Measurements from ENCODE around the gene DTD1.
A peak's percentile ranks its signal among the peaks of the same experiment; 100 is the strongest.

DTD1 gene

DNA sequence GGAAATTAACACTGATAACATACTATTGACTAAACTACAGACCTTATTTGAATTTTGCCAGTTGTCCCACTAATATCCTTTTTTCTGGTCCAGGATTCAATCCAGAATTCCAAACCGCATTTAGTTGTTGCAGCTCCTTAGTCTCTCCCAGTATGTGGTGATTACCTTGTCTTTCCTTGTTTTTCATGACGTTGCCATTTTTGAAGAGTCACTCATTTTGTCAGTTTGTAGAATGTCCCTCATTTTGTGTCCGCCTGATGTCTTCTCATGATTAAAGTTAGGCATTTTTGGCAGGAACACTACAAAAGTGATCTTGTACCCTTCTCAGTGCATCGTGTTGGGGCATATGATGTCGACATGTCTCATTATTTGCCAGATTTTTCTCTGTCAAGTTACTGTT lies 33.1 kb downstream of the DTD1 start:
- no peak for DNase-seq

DNA sequence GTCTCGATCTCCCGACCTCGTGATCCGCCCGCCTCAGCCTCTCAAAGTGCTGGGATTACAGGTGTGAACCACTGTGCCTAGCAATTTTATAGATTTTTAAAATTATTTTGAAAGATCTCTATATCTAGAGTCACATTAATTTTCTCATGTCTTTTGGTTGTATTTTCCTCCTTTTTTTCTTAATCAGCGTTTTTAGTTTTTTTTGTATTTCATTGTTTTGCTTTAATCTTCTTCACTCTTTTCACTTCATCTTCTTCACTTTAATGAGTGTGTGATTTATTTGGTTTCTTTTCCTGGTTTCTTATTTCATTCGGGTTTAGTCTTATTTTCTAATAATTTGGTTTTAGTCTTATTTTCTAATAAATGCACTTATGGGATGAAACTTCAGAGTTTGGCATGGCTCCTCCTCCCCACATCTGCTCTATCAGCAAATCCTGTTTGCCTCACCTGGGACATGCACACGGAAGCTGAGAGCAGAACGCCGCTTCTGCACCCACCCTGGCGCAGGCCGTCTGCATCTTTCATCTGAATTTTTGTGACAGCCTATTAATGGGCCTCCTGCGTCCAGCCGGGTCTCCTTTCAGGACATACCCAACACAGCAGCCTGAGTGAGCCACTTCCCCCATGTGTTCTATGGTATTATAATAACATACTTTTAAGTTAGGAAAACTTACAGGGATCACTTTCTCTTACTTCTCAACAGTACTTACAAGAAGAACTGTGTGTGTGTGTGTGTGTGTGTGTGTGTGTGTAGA lies 35.5 kb downstream of the DTD1 start:
- DNase-seq, result no peak

DNA sequence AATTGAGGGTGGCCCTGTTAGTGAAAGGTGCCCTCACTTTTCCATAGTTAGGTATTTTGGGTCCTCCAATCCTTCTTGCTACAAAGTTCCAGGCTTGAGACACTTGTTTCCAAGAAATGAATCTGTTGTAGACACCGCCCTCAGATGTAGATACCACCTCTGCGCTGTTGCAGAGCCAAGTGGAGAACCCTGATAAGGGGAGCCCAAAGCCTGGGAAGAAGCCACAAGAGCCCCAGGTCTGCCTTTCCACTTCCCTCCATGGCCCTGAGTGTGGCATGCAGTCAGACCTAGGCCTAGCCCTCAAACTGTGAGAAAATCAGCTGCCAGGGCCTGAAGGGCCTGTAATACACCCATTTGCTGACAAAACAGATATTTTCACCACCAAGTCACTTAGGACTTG lies 37.1 kb downstream of the DTD1 start:
- no peak for DNase-seq

DNA sequence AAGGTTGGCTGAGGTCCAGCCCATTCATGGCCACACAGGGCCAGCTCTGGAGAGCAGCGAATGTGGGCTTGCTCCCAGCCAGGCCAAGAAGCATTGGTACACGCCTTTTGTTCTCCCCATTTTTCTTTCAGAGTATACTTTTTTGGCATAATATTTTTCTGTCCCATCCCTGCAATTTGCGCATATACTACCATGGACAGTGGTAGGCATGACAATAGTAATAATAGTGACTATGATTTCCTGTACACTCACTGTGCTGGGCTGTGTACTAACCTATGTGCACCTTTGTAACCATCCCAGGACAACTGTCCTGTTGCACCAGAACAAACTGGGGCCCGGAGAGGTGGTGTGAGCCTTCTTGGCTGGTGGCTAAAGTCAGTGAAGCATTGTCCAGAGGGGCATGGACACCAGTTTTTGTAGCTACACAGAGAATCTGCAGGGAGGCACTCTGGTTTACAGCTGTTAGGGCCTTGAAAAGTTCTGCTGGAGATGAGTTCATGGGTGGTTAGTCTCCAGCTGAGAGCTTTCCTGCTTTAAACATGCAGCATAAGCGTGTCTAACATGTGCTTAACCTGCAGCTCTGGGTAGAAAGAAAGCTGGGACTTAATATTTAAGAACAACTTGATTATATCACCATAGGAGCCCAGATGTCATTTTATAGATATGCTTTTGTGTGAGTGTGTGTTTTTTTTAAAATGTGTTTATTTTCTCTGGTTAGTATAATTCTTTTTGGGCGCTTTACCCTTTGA lies 38.2 kb downstream of the DTD1 start:
- DNase-seq, result no peak

DNA sequence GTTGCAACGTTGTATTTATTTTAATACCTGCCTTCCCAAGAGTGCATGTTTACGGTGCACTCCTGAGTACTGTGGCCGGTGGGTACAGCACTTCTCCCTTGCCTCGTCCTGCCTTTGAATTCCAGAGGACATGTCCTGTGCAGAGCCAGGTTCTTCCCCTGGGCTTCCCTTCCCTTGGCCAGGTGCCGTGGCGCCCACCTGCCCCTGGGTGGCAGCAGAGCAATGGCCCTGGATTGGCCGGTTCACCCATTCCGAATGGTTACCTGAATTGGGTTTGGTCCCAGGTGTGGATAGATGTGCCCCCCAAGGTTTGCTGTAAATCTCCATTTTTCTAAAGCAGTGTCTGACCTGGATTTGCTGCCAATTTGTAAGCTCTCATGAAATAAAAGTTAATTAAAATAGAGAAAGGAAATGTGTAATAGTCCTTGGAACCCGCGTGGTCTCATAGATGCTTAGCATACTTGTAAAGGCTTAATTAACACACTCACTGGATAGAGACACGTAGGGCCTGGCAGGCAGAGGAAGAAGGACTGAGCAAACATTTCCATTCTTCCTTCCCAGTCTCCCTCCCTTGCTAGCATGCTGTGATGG lies 40.6 kb downstream of the DTD1 start:
- no peak for DNase-seq

DNA sequence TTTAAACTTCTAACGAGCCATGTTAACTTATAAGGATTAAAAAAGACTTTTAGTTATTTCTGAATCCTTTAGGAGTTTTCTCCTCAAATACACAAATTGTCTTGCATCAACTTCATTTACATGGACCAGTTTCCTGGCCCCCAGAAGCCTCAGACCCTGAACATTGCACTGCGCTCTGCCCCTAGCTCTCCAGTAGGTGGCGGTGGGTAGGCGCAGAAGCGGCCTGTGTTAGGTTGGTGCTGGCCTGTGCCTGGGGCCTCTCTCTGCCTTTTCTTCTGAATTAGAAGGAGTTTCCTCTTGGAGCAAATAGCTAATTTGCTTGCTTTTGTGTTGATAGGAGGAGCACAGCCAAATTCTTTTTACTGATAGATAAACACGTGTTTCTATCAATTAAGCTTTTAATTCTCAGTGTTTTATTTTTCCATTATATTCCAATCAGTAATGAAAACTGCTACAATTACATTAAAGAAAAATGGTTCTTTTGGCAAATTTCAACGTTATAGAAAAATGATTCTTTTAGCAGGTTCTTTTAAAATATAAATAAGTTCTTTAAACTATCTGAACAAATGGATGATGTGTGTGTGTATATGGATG lies 44.4 kb downstream of the DTD1 start:
- DNase-seq, result peak; percentile 56

DNA sequence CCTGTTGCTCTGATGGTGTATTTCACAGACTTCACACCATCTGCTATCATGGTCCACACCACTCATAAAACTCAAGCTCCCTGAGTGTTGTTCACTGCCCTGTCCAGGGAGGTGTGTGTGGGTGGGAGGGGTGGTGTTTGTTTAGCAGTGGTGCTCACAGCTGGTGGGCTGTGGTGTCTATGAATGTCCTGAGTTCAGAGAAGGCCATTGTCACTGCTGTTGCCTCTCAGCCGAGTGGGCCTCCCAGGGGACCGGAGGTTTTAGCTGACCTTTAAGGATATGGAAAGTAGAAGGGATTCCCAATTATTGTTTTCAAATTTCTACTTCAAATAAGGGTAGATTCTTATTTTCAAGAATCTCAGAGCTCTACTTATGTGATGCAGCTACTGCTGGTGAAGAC lies 45.6 kb downstream of the DTD1 start:
- no peak for DNase-seq

DNA sequence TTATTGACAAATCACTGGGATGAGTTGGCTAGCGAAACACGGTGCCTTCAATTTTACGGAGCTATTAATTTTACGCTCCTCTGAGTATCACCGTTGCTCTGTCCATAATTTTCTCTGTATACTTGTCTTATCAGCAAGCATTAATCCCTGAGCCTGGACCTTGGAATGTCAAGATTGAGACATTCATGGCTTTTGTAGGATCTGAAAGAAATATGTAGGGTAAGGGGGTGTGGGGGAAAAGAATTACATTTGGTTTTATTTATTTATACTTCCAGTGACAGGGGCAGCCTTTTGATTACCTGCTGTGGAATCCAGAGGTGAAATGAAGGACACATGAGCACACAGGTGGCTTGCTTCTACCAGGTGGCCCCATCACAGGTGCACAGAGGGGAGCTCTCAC lies 46.6 kb downstream of the DTD1 start:
- no peak for DNase-seq

DNA sequence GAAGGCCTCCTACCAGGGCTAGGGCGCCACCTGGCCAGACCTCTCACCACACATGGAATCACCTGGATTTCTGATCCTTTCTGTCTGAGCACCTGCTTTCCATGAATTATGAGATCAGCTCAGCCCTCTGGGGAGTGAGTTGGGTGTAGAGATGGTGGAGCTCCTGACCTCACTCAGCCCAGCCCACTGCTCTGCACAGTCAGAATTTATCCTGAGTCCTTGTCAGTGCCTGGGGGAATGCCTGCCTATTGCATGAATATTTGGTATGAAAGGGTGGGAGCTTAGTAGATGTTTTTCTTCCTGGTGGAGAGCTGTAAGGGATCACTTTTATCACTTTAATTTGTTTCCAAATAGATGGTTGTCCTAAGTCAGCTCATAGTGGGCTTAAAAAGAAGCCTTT lies 47.5 kb downstream of the DTD1 start:
- no peak for DNase-seq

DNA sequence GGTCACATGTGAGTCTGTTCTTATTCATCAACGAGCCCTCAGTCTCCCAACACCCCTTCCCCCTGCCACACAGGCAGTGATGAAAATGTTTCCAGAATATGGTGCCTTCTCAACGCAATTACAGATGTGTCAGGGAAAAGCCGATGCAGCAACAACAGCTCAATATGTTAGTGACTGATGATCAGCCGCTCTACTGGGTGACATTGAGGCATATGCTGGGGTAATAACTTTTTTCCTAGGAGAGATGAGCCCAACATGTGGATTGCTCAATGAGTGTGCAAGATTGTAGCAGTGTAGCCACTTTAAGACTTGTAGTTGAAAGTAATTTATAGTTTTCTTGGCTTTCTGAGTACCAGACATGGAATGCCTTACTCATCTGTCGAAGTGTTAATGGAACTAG lies 49.4 kb downstream of the DTD1 start:
- no peak for DNase-seq

DNA sequence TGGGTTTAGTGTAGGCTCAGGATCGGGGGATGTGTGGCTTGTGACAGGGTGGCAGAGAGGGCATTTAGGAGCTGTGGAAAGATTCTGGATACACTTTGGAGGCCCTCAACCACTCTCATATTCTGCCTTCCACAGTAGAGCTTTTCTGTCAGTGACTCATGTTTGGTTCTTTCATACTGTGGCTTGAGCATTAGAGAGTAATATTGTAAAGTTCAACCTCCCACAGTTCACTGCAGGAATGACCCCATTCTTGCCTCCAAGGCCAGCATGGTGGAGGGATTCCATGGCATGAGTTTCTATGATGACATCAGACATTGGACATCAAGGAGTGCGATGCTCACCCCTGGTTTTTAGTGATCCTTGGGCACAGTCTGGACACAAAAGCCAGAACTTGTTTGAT lies 50.9 kb downstream of the DTD1 start:
- no peak for DNase-seq

DNA sequence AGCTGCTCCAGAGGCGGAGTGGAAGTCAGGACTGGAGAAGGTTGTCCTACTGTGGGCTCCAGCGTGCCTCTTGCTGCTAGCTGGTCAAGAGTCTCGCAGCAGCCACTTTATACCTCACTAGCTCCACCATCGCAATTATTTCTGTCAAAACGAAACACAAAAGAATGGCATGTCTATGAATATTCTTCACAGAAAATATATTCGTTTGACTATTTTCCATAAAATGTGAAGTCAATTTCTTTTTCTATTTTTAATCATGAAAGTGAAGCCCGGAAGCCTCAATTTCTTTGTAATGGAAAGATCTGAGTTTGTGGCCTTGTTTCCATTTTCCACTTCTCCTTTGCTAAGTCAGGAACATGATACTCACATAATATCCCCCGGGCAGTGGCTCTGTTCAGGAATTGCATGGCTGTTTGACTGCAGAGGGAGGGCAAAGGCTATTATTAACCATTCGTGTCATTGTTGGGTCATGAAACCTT lies 51.7 kb downstream of the DTD1 start:
- DNase-seq, result peak; percentile 31

DNA sequence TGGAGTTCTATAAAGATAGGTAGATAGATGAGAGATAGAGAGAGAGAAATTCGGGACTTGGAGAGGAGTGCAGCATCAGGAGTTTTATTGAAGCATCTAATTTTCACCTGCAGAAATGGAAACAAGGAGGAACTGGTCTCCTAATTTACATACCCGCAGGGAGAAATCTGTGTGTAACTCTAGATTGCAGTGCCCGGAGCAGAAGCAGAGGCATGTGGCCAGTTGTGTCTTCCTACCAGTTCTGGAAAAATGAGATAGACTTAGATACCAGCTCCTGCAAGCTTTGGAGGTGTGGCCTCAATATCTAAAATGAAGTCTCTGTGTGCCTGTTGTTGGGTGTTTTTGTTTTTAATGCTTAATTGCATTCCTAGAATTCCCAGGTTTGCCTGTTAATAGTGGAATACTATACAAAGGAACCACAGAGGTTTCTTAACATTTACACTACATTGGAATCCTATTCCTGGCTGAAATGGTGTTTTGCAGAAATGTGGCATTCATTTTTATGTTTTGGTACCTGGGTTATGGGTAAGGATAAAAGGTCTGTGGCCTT lies 57.4 kb downstream of the DTD1 start:
- DNase-seq, result no peak

DNA sequence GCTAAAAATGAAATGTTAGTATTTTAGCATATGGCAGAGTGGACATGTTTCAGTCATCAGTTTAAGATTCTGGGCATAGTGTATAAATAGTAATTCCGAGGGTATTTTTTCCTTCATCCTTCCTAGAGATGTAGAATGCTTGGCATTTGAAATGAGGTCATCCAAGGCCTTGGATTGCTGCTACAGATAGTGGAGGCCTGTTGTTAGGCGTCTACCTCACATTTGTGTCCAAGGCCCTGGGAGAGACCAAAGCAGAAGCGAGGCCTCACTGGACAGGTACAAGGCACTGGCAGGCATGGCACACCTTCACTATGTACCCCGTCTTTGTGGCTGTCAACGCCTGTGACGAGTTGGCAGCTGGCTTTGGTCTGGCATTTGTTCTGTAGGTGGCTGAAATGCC lies 58.0 kb downstream of the DTD1 start:
- DNase-seq, result no peak

DNA sequence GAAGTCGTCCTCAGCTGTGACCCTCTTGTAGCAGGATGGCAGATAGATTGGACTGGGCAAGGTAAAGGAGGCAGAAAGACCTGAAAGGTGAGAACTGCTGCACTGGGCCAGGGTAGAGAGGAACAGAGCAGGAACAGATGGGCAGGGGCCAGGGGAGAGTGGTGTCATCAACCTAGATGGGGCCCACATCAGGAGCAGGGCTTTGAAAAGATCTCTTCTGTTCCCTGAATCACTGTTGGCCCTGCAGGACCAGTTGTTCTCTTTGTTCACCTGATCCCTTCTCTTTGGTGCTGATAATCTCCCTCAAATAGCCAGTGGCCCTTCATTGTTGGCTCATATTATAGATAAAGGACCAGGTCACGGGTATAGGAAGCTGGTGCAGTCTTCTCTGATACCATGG lies 59.9 kb downstream of the DTD1 start:
- no peak for DNase-seq

DNA sequence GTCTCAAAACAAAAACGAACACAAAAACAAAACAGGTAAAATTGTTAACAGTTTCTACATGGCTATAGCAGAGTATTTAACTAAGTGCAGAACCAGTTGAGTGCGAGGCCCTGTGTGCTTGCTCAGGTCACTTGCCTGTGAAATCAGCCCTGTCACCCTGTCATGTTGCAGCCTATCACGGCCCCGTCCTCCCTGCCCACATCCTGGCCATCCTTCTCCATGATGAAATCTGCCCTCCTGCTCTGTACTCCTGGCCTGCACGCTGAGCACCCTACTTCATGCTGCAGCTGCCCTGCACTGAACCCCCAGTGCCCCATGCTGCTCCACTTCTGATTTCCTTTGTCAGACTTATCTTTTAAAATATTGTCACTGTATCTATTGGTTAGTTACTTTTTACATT lies 62.4 kb downstream of the DTD1 start:
- DNase-seq, result no peak

DNA sequence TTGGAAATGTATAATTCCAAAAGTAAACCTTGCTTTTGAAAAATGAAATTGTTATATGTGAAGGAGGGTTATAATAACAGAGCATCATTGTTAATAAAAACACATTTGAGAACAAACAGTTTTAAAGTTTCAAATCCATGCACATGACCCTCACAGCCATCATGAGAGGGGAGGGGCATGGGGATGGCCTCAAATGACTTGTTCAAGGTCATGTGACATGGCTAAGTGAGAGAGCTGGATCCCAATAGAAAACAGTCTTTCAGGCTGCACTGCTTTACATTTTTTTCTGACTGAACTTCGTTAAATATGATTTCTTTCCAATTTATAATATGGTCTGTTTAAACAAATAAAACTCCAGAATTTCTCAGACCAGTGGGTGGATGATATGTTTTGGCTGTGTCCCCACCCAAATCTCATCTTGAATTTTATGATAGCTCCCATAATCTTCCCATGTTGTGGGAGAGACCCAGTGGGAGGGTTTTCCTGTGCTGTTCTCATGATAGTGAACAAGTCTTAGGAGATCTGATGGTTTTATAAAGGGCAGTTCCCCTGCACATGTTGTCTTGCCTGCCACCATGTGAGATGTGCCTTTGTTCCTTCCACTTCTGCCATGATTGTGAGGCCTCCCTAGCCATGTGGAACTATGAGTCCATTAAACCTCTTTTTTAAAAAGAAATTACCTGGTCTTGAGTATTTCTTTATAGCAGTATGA lies 66.0 kb downstream of the DTD1 start:
- no peak for DNase-seq

DNA sequence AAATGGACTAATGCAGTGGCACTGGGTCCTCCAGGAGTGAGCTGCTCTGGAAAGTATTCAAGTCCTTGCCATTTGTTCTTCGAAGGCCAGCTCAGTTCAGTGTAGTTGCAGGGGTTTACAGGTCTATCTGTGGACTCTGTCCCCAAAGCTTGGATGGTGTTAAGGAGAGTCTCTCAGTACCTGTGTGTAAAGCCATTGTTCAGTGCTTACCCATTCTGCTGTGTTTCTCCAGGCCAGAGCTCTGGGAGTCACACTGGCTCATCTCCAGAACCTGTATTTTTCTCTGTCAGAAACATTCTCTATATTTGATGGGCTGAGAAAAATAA lies 66.6 kb downstream of the DTD1 start:
- no peak for DNase-seq

DNA sequence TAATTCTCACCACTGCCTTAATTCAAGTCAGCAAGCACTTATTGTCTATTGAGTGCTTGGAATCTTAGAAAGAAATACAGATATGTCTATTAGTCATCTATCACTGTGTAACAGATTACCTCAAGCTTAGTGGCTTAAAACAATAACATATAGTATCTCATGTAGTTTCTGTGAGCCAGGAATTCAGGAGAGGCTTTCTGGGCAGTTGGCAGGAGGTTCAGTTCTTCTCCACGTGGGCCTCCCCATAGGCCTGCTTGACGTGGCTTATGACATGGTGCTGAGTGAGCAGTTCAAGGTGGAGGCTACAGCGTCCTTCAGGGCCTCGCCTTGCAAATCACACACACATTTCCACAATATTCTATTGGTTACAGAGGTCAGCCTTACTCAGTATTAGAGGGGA lies 69.7 kb downstream of the DTD1 start:
- no peak for DNase-seq

DNA sequence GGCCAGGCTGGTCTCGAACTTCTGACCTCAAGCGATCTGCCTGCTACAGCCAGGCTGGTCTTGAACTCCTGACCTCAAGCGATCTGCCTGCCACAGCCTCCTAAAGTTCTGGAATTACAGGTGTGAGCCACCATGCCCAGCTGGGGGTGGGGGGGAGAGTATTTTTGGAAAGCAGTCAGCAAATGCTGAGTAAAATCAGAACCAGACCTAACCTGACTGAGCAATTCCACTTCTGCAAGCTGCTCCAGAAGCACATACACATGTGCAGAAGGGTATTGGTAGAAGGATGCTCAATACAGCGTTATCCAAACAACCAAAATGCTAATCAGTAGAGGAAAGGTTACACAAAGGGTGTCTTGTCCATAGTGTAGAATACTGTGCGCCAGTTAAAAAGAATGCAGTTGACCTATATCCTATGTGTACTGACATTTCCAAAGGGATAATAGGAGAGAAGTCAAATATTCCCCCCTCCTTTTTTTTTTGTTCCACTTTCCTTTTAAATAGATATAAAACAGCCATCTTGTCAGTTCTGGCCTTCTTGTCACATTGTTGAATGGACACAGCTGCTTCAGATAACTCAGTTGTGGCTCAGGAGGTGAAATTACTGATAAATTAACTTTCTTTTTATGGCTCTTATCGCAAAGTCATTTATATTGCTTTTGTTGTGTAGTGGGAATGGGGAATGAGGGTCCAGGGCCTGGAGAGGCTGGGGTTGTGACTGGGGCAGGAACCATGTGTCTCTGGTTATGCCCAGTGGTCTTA lies 74.6 kb downstream of the DTD1 start:
- no peak for DNase-seq

DNA sequence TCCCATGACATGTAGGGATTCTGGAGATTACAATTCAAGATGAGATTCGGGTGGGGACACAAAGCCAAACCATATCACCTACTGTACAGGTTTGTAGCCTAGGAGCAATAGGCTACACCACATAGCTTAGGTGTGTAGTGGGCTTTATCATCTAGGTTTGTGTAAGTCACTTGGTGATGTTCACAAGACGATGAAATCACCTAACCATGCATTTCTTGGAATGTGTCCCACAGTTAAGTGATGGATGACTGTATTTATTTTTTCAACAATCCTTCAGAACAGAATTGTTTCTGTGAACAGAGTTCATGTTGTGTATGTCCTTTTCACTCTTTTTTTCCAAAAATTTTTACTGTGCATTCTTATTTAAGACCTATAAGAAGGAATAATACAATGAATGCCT lies 76.1 kb downstream of the DTD1 start:
- DNase-seq, result no peak

DNA sequence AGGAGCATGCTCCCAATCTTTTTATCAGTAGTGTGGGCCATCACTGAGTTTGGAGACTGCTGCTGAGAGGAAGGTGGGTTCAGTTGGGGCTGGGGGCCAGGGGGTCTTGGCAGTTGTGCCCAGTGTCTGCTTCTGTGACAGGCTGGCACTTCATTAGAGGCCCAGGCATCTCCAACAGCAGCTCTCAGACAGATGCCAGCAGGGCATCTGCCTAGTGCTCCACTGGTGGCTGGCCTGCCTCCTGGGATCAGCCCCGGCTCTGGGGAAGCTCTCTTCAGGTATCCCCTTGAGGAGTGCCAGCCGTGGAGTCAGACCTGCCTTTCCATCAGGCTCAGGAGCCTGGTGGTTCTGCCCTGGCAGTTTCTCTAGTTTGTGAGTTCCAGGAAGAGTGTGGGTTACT lies 77.3 kb downstream of the DTD1 start:
- DNase-seq, result no peak
